ENCODE measurements around the gene PDP2. TPM values are rescaled to one million over a fixed set of nuclear protein-coding genes. Genes with fewer than 3 reads are reported as not detected.

PDP2 gene
- total and polyA plus RNA-seq, 9 of the 15 experiments (the other 6 are each of a cell fraction or from before 2014, with no cell fraction given): 2.5 to 24.3 (median 7.2) TPM

- no peak for TF ChIP-seq TRIM28 (IDR thresholded peaks at IDR 0.05)
- no peak for TF ChIP-seq MAZ (CRISPR knock-in tag; conservative IDR thresholded peaks at IDR 0.05 in 1 of 2, IDR thresholded peaks at IDR 0.05 in 1 of 2)
- 0 out of 2 replicates have a peak, but pooled peaks have one; percentile 9 for TF ChIP-seq MAFG (tag; conservative IDR thresholded peaks at IDR 0.05)
- peak; percentile 84 to 89 for TF ChIP-seq KDM1A (IDR thresholded peaks at IDR 0.05)
- no peak for TF ChIP-seq ZNF507 (tag; conservative IDR thresholded peaks at IDR 0.05)
- no peak for TF ChIP-seq ETV5 (CRISPR knock-in tag; IDR thresholded peaks at IDR 0.05; ENCODE audit: low read depth)
- TF ChIP-seq MCM3 (IDR thresholded peaks at IDR 0.05): no peak
- TF ChIP-seq, protein P1, sequence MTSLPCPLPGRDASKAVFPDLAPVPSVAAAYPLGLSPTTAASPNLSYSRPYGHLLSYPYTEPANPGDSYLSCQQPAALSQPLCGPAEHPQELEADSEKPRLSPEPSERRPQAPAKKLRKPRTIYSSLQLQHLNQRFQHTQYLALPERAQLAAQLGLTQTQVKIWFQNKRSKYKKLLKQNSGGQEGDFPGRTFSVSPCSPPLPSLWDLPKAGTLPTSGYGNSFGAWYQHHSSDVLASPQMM (CRISPR knock-in tag; IDR thresholded peaks at IDR 0.05): no peak
- no peak for TF ChIP-seq MEF2A (IDR thresholded peaks at IDR 0.05; ENCODE audit: control insufficient read depth, low read depth, low read length)
- TF ChIP-seq RCOR1 (IDR thresholded peaks at IDR 0.05; ENCODE audit: borderline replicate concordance in 1 of 2, low read depth in 2 of 2, low read length in 2 of 2): peak in 1 of 2 experiments; percentile 23; a peak in 1 of 4 replicates
- TF ChIP-seq NEUROD1 (IDR thresholded peaks at IDR 0.05; ENCODE audit: borderline replicate concordance, low read depth, low read length, partially characterized antibody): no peak
- no peak for TF ChIP-seq XRCC3 (IDR thresholded peaks at IDR 0.05)
- TF ChIP-seq FOS (IDR thresholded peaks at IDR 0.05; ENCODE audit: extremely low read depth, insufficient read length): no peak
- no peak for TF ChIP-seq ASH1L (IDR thresholded peaks at IDR 0.05; ENCODE audit: borderline replicate concordance, low read depth, partially characterized antibody)
- TF ChIP-seq RFX7 (CRISPR knock-in tag; IDR thresholded peaks at IDR 0.05): no peak
- TF ChIP-seq, protein P2, sequence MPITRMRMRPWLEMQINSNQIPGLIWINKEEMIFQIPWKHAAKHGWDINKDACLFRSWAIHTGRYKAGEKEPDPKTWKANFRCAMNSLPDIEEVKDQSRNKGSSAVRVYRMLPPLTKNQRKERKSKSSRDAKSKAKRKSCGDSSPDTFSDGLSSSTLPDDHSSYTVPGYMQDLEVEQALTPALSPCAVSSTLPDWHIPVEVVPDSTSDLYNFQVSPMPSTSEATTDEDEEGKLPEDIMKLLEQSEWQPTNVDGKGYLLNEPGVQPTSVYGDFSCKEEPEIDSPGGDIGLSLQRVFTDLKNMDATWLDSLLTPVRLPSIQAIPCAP (CRISPR knock-in tag; IDR thresholded peaks at IDR 0.05; ENCODE audit: borderline replicate concordance): no peak
- TF ChIP-seq, protein P3, sequence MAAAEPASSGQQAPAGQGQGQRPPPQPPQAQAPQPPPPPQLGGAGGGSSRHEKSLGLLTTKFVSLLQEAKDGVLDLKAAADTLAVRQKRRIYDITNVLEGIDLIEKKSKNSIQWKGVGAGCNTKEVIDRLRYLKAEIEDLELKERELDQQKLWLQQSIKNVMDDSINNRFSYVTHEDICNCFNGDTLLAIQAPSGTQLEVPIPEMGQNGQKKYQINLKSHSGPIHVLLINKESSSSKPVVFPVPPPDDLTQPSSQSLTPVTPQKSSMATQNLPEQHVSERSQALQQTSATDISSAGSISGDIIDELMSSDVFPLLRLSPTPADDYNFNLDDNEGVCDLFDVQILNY (CRISPR knock-in tag; IDR thresholded peaks at IDR 0.05): no peak
- peak; percentile 75 for TF ChIP-seq ZKSCAN1 (IDR thresholded peaks at IDR 0.05; ENCODE audit: low read depth, low read length)
Observed at GRCh38 chr16:66916518-66916917, 36.2 kb downstream of the PDP2 start (continued).

Measured in K562 (cell line).